ENCODE measurements around the gene BEND7. TPM values are rescaled to one million over a fixed set of nuclear protein-coding genes. Genes with fewer than 3 reads are reported as not detected.
"Not testable (repeated sequence)": the region's sequence is repeated elsewhere in the genome, so short reads cannot be mapped to it uniquely, and the experiment has no call there.

Gene BEND7
- total and polyA plus RNA-seq, 2 of the 13 experiments (the other 11 are each of a cell fraction or from before 2014, with no cell fraction given): 14.1 to 17.1 TPM

DNA sequence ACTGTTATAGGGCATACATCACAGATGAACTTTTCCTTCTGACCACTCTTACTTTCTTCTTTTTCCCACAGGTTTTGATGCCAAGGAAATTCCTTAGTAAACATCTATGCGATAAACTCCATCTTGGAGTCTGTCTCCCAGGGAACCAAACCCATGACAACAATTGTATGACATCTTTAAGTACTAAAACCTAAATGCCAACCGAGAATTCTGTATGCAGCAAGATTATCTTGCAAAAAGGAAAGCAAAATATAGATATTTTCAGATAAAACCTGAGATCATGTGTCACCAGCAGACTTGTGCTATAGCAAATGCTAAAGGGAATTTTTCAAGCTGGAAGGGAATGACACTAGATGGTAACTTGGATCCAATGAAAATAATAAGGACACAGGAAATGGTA lies 22.0 kb upstream of the BEND7 start:
- POLR2A ChIA-PET: no interaction called here
- Histone ChIP-seq H3K36me3 (replicated peaks in 1 of 2; ENCODE audit: control insufficient read depth in 1 of 2, insufficient read depth in 2 of 2, low read length in 2 of 2) (no peaks in the 10 kb centered on the region), H2AFZ (ENCODE audit: low read length) (no peak overlapping the region), H3K27me3 (ENCODE audit: control insufficient read depth in 1 of 2, insufficient read depth in 2 of 2, low read length in 2 of 2) (no peaks in the 10 kb centered on the region), H3K27ac (ENCODE audit: extremely low read length, insufficient read depth, low read length) (no peak overlapping the region), H3K9me3 (ENCODE audit: low read length) (no peaks in the 10 kb centered on the region), H3K79me2 (ENCODE audit: insufficient read depth, low read length) (no peaks in the 10 kb centered on the region), H4K20me1 (ENCODE audit: insufficient read depth, low read length) (no peaks in the 10 kb centered on the region), H3K4me2 (ENCODE audit: low read depth, low read length) (no peak overlapping the region), H3K4me3 (replicated peaks in 1 of 3; ENCODE audit: insufficient read depth in 1 of 3, low read depth in 2 of 3, low read length in 3 of 3) (no peak overlapping the region), H3K4me1 (ENCODE audit: insufficient read depth, low read length) (no peaks in the 10 kb centered on the region), H3K9ac (ENCODE audit: insufficient read depth, low read depth, low read length) (no peak overlapping the region)
- ATAC-seq: no peak
- in situ Hi-C loops (cut with HindIII; ENCODE audit: extremely low pct_ligation_motif_present, low pct_unique_long_range_greater_than_20kb) (no loop called here), intact Hi-C loops (cut with micrococcal nuclease; ENCODE audit: unreplicated experiment) (no loop called here)
- 43% methylated on average over 2 of the region's 2 CpGs for WGBS (ENCODE audit: low lambda C conversion rate)
- CTCF ChIA-PET (ENCODE audit: low intra/inter-chr PET ratio, low total read pairs): no interaction called here
- no peak for TF ChIP-seq GPN1 (CRISPR knock-in tag; IDR thresholded peaks at IDR 0.05; ENCODE audit: borderline replicate concordance)
- TF ChIP-seq HMGXB4 (CRISPR knock-in tag; IDR thresholded peaks at IDR 0.05; ENCODE audit: borderline replicate concordance in 1 of 2, low read depth in 1 of 2): no peak
- no peak for TF ChIP-seq ZNF816 (CRISPR knock-in tag; IDR thresholded peaks at IDR 0.05; ENCODE audit: borderline replicate concordance)
- TF ChIP-seq ZFP36L1 (CRISPR knock-in tag; IDR thresholded peaks at IDR 0.05): no peak
- TF ChIP-seq FOXA3 (CRISPR knock-in tag; IDR thresholded peaks at IDR 0.05): no peak
- TF ChIP-seq PHF20 (CRISPR knock-in tag; IDR thresholded peaks at IDR 0.05): no peak
- no TSS peak for BruUV-seq (replicated peaks)
- no peak for DNase-seq (ENCODE audit: low spot score)
- no peak for FAIRE-seq

- no peak overlapping the region for H2AFZ ChIP-seq (ENCODE audit: low read length)
- H3K36me3 ChIP-seq (replicated peaks in 1 of 2; ENCODE audit: control insufficient read depth in 1 of 2, insufficient read depth in 2 of 2, low read length in 2 of 2): no peaks in the 10 kb centered on the region
- TF ChIP-seq NAIF1 (CRISPR knock-in tag; IDR thresholded peaks at IDR 0.05; ENCODE audit: borderline replicate concordance) (no peak), MAFK (conservative IDR thresholded peaks at IDR 0.05 in 1 of 2, IDR thresholded peaks at IDR 0.05 in 1 of 2; ENCODE audit: low read length in 2 of 2) (peak; percentile 58 to 82), ZNF362 (CRISPR knock-in tag; IDR thresholded peaks at IDR 0.05; ENCODE audit: borderline replicate concordance) (no peak), MAFF (IDR thresholded peaks at IDR 0.05; ENCODE audit: low read depth, low read length) (peak; percentile 69)
- FAIRE-seq (no peak), ATAC-seq (no peak), DNase-seq (ENCODE audit: low spot score) (no peak)
- no peak overlapping the region for H3K27ac ChIP-seq (ENCODE audit: extremely low read length, insufficient read depth, low read length)
- H3K9me3 ChIP-seq (ENCODE audit: low read length): no peaks in the 10 kb centered on the region
- no peak overlapping the region for H3K4me3 ChIP-seq (replicated peaks in 1 of 3; ENCODE audit: insufficient read depth in 1 of 3, low read depth in 2 of 3, low read length in 3 of 3)
- H3K79me2 ChIP-seq (ENCODE audit: insufficient read depth, low read length): no peaks in the 10 kb centered on the region
- POLR2A ChIA-PET: no interaction called here
- WGBS (ENCODE audit: low lambda C conversion rate): 38% methylated on average over 5 of the region's 5 CpGs
- no peaks in the 10 kb centered on the region for H4K20me1 ChIP-seq (ENCODE audit: insufficient read depth, low read length)
- H3K4me2 ChIP-seq (ENCODE audit: low read depth, low read length): no peak overlapping the region
- H3K4me1 ChIP-seq (ENCODE audit: insufficient read depth, low read length): no peaks in the 10 kb centered on the region
- no peak overlapping the region for H3K9ac ChIP-seq (ENCODE audit: insufficient read depth, low read depth, low read length)
- intact Hi-C loops (cut with micrococcal nuclease; ENCODE audit: unreplicated experiment) (no loop called here), in situ Hi-C loops (cut with HindIII; ENCODE audit: extremely low pct_ligation_motif_present, low pct_unique_long_range_greater_than_20kb) (no loop called here)
- H3K27me3 ChIP-seq (ENCODE audit: control insufficient read depth in 1 of 2, insufficient read depth in 2 of 2, low read length in 2 of 2): peaks cover 1 to 24% of the 10 kb centered on the region in 2 experiments; a peak in 4 of 5 replicates
- CTCF ChIA-PET (ENCODE audit: low intra/inter-chr PET ratio, low total read pairs): no interaction called here
- no TSS peak for BruUV-seq (replicated peaks)
Measured at GRCh38 chr10:13542533-13542932, 13.7 kb upstream of the BEND7 start.

DNA sequence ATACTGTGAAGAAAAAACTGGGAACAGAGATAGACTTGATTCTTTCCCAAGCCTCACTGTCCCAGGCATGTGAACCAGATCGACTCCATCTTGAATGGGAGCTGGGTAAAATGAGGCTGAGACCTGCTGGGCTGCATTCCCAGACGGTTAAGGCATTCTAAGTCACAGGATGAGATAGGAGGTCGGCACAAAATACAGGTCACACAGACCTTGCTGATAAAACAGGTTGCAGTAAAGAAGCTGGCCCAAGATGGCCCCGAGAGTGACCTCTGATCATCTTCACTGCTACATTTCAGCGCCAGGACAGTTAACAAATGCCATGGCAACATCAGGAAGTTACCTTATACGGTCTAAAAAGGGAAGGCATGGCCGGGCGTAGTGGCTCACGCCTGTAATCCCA lies 9.2 kb upstream of the BEND7 start:
- FAIRE-seq; H3K4me3 ChIP-seq (replicated peaks in 1 of 3; ENCODE audit: insufficient read depth in 1 of 3, low read depth in 2 of 3, low read length in 3 of 3); H3K9ac ChIP-seq (ENCODE audit: insufficient read depth, low read depth, low read length); H3K79me2 ChIP-seq (ENCODE audit: insufficient read depth, low read length); H3K9me3 ChIP-seq (ENCODE audit: low read length); H3K4me2 ChIP-seq (ENCODE audit: low read depth, low read length); intact Hi-C loops (cut with micrococcal nuclease; ENCODE audit: unreplicated experiment); POLR2A ChIA-PET; H3K4me1 ChIP-seq (ENCODE audit: insufficient read depth, low read length); H2AFZ ChIP-seq (ENCODE audit: low read length); ATAC-seq; H4K20me1 ChIP-seq (ENCODE audit: insufficient read depth, low read length); DNase-seq (ENCODE audit: low spot score); BruUV-seq (replicated peaks); H3K36me3 ChIP-seq (replicated peaks in 1 of 2; ENCODE audit: control insufficient read depth in 1 of 2, insufficient read depth in 2 of 2, low read length in 2 of 2); H3K27ac ChIP-seq (ENCODE audit: extremely low read length, insufficient read depth, low read length): not testable (repeated sequence)
- CTCF ChIA-PET (ENCODE audit: low intra/inter-chr PET ratio, low total read pairs): interaction anchor here (2.1 kb wide), 1 partner anchor 166 kb away, joined by 18 read pairs; no protein-coding TSS in a partner anchor
- in situ Hi-C loops (cut with HindIII; ENCODE audit: extremely low pct_ligation_motif_present, low pct_unique_long_range_greater_than_20kb): loop anchor here (10.0 kb wide), 1 partner anchor 123 kb away; no protein-coding TSS in a partner anchor
- H3K27me3 ChIP-seq (ENCODE audit: control insufficient read depth in 1 of 2, insufficient read depth in 2 of 2, low read length in 2 of 2): peaks cover 1 to 24% of the 10 kb centered on the region in 2 experiments; a peak in 4 of 5 replicates
- 18% methylated on average over 7 of the region's 9 CpGs for WGBS (ENCODE audit: low lambda C conversion rate)

All from HepG2 (cell line).